Effector CD8-positive, alpha-beta T cell (primary cell): ENCODE data around the gene ABCG4.
"Not testable (repeated sequence)": the region's sequence is repeated elsewhere in the genome, so short reads cannot be mapped to it uniquely, and the experiment has no call there.

ENCODE experiments used
- DNase-seq: peaks from one replicate; lab custom pipeline; 2025; lab: John Stamatoyannopoulos, UW
- total RNA-seq, 4 experiments: gene quantifications; one replicate each; lab custom pipeline; 2026; lab: John Stamatoyannopoulos, UW

Gene ABCG4
- total RNA-seq, result 0 to 0.18 (median 0) reads per million in 4 experiments

DNA sequence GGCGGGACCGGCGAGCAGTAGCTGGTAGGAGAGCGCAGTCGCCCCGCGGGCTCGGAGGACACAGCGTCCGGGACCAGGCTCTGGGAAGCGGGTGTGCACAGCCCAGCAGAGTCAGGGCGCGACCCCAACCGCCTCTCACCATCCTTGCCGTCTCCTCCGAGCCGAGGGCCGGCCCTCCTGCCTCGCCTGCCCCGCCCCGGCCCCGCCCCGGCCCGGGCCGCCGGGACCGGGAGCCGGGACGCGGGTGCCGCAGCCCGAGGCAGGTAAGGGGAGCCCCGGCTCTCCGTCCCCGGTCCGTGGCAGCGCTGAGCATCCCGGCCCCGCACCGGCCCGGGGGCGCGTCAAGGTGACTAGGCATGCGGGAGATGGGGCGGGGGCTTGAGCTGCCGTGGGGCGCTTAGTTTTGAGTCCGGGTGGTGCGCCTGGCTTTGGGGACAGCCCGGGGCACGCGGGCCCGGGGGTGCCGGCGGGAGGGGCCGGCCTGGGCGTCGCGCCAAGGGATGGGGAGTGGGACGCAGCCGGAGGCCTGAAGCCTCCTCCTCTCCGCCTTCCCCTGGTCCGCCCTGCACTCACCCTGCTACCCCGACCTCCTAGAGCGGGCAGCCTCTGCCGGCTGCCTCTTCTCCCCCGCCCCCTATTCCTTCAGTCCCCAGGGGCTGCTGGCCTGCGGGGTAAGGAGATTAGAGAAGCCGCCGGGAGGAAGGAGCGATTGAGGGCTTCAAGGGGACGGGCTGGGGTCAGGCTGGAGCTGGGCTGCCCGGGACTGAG is at the start of gene ABCG4:
ABCG4 (plus strand) TSS at position 35 of the 768 bp plus-strand sequence. CDS start 914 bp downstream, outside the sequence.
- DNase-seq, result no peak

DNA sequence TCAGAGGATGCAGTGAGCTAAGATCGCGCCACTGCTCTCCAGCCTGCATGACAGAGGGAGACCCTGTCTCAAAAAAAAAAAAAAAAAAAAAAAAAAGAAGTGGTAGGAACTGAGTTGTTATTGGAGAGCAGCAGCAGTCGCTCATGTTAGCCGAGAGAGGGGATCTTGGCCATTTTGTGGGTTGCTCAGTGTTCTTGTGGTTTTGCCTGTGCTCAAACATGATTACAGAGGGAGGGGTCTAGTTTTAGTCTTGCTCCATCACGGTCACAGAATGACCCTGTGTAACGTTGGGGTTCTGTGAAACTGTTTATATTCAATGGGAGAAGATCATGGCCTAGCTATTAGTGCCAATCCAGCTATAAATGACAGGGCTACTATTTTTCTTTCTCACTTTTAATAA is 49.1 kb upstream of the ABCG4 start:
- DNase-seq, result no peak

DNA sequence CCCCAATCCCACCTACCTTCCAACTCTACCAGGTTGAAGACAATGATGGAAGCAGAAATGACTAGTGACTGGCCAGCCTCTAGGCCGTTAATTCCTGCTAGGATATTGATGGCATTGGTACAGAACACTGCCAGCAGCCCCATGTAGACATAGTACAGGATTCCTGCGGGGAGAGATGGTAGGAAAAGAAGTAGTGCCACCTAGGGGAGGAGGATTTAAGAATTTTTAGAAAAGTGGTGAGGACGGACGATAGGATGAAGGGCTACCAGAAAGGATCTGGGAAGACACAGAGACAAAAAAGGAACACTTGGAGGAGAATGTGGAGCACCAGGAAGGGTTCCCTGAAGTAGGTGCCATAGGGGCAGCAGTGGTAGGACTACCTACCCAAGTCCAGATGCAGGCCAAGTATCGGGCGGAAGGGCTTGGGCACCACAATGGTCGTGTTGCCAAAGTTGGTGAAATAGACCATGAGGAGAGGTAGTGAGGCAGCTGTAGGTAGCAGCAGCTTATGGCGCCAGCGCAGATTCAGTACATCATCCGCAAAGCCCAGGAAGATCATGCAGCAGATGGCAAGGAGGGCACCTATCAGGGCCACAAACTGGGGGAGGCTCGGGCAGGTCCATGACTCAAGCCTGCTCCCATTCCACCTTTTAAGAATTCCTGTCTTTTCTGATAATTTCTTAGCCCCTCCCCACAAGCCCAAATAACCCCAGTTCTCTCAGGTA is 48.4 kb upstream of the ABCG4 start:
- no peak for DNase-seq

DNA sequence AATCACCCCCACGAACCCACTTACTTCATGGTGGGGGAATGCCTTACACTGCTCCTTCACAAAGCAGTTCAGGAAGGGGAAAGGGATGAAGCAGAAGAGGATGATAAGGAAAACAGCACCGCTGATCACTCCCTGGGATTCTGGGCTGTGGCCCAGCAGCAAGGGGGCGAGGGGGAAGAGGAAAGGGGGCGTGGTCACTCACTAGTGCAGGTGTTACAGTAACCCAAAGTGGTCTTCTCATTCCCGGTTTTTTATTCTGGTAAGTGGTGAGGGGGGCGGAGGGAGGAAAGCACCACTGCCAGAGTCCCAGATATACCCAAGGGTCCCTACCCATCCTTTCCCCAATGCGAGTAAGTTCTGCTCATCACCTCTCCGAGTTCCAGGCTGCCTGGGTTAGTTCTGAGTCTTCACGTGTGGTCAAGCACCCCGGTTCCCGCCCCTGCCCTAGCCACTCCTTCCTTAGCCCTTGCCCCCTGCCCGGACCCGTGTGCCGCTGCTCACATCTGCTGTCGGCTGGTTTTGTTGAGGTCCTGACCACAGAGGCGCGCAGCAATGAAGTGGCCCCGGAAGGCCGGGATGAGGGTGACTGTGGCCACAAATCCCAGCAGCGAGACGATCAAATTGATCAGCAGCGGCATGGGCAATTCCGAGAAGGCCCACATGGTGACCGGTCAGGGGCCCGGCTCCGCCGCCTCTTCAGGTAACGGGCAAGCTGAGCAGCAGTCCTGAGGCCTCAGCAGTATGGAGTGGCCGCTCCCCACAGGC is 47.7 kb upstream of the ABCG4 start:
- DNase-seq, result no peak

DNA sequence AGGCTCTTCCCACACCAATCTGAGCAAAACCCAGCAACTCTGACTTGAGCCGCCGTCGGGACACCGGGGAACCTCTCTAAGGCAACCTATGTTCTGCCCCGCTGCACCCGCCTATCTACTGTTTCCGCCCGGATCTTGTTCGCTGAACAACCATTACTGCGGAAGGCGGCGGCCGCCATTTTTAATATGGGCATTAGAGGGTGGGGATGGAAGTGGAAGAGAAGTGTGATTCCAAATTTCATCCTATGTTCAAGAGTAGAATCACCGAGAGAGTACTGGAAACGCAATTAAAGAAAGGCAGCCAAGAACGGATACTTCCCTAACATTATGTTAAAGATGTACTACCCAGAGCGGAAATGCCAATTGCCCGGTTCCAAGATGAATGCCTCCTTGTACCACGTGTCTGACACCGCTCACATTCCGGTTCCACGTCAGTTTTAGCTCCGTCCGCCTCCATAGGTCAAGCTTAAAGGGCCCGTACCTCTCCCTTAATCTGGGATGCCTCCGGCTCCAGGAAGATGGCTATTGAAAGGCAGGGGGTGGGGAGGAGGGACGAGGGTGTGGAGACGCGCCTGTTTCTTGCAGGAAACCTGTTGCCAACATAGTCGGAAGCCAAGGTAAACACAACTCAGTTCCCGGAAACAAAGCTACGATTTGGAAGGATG is 47.0 kb upstream of the ABCG4 start, which contains the start of gene DPAGT1:
DPAGT1 (minus strand) TSS at position 95 of the 665 bp plus-strand sequence. CDS start 198 bp downstream, outside the sequence.
- peak; percentile 72 for DNase-seq

DNA sequence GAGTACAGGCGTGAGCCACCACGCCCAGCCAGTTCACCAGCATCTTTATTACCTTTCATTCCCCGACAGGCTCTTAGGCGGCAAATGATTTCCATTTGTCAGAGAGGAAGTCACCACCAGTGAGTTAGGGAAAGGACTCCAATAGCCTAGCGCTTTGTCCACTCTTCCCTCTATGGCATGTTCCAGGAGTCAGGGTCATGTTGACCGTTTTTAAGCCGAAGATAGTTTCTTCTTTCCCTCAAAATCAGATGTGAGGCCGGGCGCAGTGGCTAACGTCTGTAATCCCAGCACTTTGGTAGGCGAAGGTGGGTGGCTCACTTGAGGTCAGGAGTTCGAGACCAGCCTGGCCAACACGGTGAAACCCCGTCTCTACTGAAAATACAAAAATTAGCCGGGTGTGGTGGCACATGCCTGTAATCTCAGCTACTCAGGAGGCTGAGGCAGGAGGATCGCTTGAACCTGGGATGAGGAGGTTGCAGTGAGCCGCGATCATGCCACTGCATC is 45.6 kb upstream of the ABCG4 start:
- DNase-seq, result not testable (repeated sequence)

DNA sequence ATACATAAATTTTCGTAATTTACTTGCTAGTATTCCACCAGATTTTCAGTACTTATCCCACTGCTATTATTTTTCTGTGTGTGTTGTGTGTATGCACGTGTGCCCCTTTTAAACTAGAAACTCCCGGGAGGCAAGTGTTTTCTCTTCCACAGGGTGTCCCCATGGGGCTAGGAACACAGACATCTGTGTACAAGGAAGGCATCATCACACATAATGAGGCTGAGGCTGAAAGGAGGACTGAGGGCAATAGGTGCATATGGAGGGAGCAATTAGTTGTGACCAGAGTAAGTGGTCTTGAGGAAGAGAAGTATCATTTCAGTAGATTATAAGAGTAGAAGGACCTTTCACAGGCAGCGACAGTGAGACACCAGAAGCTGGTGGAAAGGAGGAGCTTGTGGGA is 45.1 kb upstream of the ABCG4 start:
- no peak for DNase-seq

DNA sequence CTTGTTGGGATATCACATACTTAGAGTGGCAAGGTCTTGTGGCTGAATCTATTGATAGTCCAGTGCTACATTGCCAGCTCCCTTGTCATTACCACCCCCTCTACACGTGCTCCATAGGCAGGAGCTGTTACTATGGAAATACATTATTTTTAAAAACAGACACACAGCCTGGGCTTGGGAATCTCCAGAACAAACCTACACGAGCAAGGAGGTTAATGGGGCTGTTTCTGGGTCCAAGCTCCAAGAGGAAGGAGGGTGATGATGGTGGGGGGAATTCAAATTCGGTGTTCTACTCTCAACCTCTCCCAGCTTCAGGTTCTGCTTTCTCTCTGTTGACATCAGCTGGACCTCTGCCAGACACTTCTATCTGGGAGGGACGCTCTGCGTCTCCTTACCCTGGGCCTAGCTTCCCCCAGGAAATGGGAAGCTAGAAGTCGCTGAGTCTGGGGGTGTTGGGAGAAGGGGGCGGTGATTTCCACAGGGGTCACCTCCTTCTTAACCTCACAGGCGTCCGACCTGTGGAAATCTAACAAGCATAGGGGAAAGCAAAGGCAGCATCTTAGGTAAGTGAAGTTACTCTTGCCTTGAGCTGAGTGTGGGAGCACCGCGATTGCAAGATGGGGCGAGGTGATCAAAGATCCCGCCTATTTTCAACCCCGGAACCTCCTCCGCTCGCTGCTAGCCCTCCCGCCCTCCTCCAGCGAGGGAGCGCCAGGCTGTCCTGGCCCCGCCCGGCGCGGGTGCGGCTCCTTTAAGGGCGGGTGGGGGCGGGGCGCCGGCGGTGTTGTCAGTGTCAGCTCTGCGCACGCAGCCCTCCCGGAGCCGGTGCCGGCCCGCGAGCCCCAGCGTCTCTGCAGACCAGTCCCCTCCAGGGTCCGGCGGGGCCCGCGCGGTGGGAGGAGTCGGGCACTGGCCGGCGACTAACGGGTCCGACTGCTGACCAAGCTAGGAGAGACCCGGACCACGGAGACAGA is 42.0 kb upstream of the ABCG4 start, which contains the start of gene C2CD2L:
C2CD2L (plus strand) TSS at position 781 of the 974 bp plus-strand sequence. CDS start 398 bp downstream, outside the sequence.
- peak; percentile 87 for DNase-seq

DNA sequence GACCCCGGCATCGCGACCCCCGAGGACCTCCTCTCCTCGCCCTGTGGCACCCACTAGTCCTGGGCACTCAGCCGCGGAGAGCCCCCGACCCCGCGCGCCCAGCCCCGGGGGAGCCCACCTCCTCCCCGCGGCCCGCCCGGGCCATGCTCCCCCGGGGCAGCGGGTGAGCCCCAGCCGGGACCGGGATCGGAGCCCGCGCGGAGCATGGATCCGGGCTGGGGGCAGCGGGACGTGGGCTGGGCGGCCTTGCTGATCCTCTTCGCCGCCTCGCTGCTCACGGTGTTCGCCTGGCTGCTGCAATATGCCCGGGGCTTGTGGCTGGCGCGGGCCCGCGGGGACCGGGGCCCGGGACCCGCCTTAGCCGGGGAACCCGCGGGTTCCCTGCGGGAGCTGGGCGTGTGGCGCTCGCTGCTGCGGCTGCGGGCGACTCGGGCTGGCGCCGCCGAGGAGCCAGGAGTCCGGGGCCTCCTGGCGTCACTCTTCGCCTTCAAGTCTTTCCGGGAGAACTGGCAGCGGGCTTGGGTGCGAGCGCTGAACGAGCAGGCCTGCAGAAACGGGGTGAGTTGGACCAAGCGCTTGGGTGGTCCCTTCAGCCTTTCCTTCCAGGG is 41.2 kb upstream of the ABCG4 start:
- DNase-seq, result no peak

DNA sequence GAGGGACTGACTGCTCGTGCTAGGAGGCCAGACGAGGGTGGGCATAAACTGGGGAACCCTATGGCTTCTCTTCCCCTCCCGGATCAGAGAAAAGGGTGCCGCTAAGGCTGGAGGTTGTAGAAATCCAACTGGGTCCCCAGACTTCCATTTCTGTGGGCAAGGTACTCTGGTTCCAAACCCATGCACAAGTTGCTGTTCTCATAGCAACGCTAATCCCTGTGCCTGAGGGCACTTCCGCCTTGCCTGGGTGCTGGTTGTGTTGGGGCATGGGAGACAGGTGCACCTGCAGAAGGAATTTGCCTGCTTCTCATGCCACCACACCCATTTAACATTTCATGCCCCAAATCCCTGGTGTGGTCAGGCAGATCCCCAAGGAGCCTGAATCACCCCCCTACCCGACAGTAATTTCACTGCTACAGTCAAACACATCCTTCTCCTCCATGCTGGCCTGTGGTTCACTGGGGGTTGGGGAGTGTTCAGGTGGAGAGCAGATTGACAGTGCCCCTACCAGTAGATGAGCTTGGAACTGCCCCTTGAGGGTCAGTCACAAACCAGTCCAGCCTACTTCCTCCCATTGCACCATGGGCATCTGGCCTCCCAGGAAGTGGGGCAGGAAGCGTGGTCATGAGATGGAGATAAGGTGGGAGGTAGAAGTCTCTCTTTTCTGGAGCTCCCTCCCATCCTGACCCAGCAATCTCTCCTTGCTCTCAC is 40.6 kb upstream of the ABCG4 start:
- DNase-seq, result no peak

DNA sequence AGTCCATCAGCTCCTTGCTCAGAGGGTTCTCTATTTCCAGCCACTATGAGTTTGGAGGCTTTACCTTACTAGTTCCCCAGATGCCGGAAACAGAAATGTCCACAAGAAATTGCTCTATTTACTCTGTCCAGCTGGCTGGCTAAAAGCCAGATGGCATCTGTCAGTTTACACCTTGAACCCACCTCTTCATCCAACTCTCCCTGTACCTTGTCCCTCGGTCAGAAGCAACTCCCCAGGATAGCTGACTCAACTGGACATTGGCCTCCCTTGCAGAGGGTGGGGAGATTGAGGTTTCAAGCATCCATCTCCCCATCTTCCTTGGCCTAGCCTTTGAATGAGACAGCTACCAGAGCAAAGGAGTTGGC is 40.0 kb upstream of the ABCG4 start:
- no peak for DNase-seq

DNA sequence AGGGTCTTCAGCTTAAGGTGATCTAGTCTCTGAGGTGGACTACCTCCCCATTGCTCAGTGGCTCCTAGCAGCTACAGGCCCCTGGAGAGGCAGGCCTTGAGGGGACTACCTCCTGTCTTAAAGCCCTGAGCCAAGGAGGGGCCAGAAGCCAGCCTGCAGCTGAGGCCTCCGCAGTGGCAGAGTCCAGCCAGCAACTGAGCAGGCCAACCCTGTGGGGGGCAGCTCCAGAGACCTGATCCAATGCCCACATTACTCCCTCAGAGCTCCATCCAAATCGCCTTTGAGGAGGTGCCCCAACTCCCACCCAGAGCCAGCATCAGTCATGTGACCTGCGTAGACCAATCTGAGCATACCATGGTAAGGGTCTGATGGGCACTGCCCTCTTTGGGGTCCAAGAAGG is 39.0 kb upstream of the ABCG4 start:
- DNase-seq, result no peak

DNA sequence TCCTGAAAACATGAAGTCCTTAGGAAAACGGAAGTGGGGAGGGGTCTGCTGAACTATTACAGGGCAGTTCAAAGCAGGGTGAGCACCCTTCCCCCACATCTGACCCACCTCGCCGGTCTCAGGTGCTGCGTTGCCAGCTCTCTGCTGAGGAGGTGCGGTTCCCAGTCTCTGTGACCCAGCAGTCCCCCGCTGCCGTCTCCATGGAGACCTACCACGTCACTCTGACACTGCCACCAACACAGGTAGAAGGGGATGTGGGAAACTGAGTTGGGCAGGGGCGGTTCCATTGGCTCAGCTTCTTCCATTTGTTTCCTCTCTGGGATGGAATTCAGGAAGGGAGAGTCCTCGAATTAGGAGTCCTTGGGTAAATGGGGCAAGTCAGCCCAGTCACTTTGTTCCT is 38.4 kb upstream of the ABCG4 start:
- no peak for DNase-seq

DNA sequence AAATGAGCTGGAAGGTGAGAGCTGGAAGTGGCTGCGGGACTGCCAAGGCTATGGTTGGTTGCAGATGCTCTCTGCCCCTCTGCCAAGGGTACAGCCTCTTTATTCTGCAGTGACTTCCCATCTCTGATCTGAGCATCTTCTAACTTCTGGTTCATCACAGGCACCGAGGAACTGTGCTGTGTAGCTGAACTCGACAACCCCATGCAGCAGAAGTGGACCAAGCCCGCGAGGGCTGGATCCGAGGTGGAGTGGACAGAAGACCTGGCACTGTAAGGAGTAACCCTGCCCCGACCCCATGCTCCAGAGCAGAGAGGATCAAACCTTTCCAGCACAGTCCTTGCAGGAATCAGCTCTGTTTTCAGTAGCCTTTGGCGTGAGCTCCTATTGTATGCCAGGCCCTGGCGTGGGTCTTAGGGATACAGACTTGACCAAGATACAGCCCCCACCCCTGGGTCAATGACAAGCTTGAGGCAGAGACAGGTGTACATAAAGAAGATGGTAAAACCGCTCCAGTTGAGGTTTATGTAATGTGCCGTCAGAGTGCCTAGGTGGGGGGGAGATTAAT is 37.4 kb upstream of the ABCG4 start:
- no peak for DNase-seq

DNA sequence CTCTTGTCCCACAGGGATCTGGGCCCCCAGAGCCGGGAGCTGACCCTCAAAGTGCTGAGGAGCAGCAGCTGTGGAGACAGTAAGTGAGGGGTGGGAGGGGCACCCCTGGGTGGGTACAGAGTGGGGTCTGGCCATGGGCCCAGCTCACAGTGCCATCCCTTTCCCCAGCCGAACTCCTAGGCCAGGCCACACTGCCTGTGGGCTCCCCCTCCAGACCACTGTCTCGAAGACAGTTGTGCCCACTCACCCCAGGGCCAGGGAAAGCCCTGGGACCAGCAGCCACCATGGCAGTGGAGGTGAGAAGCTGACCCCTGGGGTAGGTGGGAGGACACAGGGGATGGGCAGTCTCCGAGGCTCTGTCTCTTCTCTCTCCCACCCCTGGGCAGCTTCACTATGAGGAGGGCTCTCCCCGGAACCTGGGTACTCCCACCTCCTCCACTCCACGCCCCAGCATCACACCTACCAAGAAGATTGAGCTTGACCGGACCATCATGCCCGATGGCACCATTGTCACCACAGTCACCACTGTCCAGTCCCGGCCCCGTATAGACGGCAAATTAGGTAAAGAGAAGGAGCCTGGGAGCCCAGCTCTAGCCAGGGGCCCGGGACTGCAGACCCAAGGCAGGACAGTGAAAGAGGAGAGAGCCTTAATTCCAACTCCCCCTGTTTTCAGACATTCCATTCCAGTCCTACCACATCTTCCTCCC is 36.4 kb upstream of the ABCG4 start:
- no peak for DNase-seq

DNA sequence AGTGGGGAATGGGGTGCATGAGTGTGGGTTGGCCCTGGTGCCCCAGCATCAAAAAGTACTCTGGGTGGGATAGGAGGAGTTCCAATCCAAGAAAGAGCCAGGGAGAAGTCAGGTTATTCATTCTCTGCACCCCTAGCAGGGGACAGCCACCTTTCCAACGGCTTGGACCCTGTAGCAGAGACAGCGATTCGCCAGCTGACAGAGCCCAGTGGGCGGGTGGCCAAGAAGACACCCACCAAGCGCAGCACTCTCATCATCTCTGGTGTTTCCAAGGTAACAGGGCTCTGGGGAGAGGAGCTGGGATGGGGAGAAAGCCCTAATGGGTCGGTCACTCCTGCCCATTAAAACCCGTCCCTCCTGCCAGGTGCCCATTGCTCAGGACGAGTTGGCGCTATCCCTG is 35.1 kb upstream of the ABCG4 start:
- no peak for DNase-seq

DNA sequence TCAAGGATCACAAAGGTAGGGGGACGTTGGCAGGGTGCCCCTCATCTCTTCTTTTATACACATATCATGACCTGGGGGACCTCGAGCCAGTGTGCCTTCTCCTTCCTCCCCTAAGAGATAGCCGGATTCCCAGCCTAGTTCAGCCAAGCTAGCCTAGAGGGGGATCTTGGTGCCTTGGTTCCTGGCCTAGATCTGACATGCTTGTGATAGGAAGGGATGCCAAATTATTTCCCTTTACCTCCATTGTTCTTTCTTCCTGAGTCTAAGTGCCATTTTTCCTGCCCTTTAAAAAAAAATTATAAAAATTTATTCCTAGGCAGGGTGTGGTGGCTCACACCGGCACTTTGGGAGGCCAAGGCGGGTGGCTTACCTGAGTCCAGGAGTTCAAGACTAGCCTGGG is 34.5 kb upstream of the ABCG4 start:
- no peak for DNase-seq
